NCI-H2196 (cell line): ENCODE measurements around the gene UBE2E2.

Source experiments
- DNase-seq: peaks from one replicate; lab custom pipeline; 2025; ENCODE audit not compliant: unreplicated experiment; lab: John Stamatoyannopoulos, UW

UBE2E2 gene

DNA sequence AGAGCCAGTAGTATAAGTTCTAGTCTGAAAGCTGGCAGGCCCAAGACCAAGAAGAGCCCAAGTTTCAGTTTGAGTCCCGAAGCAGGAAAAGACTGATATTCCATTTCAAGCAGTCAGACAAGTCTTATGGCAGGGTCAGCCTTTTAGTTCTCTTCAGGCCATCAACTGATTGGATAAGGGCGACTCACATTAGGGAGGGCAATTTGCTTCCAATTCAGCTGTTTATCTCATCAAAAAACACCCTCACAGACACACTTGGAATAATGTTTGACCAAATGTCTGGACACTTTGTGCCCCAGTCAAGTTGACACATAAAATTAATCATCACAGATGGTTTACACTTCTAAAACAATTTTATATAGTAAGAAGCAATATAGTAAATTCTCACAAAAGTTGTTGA lies 69.7 kb downstream of the UBE2E2 start:
- DNase-seq, result no peak

GRCh38 chr3:23275061-23275460 lies 71.9 kb downstream of the UBE2E2 start:
- DNase-seq, result no peak

GRCh38 chr3:23275814-23276213 lies 72.7 kb downstream of the UBE2E2 start:
- DNase-seq, result no peak

DNA sequence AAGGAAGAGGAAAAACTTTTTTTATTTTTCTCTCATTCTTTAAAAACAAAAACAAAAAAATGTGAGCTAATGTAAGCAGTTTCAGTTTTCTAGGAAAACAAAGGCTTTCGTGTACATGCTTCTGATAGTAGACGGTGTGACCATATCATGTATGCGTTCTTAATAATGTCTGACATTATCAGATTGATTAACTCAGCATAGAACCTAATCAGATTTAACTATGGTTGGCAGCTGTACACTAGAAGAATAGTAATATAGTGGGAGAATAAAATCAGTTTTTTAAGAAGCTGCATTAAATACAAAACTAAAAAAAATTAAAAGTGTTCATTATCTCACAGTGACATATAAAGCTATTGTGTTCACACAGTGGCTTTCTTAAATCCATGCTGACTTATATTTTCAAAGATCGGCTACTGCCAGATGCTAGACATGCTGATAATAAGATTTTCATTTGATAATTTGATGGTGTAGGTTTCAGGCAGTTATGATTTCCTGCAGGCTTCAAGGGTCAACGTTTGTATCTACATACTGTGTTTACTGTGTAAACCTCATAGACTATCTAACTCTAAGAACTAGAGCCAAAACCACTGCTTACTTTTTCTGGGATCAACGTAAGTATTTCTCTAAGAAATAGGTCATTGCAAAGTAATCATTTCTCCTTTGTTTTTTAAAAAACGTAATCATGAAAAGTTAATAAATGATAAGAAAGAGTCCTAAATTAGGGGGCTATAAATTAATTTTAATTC lies 74.0 kb downstream of the UBE2E2 start:
- no peak for DNase-seq

DNA sequence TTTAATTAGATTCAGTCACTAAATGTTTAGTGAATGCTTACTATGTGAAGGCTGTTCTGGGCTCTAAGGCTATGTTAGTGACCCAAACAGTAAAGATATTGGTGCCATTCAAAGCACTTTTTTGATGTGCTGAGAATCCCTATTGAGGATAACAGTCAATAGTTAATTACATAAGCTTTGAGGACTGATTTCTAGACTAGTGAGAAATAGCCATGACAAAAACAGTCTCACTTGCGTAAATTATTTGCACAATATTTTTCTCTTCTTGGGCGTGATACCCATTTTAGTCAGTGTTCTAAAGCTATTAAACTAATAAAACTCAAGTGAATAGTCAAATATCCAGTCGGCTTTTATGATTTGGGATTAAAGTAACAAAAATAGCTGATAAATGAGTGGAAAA lies 74.6 kb downstream of the UBE2E2 start:
- DNase-seq, result no peak

DNA sequence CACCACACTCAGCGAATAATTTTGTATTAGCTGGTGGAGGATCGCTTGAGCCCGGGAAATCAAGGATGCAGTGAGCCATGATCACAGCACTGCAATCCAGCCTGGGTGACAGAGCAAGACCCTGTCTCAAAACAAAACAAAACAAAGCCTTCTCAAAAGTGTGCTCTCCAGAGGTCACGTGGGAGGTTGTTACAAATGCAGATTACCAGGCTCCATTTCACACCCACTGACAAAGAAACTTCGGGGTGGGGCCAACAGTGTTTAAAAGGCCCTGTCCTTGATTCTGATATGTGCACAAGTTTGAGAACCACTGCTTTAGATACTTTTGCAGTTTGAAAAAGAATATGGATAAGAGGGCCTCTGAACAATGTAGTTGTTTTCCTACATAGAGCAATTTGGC lies 80.5 kb downstream of the UBE2E2 start:
- no peak for DNase-seq

- no peak for DNase-seq
Measured at GRCh38 chr3:23288286-23288685, 85.2 kb downstream of the UBE2E2 start.

DNA sequence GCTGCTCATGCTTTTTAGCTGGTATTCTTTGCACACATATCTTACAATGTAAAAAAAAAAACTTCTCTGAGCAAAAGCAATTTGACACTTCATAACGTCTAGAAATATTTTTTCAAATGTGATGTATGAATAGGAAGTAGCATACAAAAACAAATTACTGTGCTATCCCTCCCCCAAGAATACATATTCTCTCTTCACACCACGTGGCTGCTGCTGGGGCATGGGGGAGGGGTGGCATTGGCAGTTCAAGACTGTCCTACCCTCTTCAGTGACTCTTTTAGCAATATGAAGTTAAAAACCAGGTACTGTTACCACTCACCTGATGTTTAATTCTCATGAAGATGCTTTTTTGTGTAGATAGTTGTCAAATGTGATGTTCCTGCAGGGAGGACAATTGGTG lies 85.6 kb downstream of the UBE2E2 start:
- DNase-seq, result no peak

GRCh38 chr3:23292432-23292831 lies 89.3 kb downstream of the UBE2E2 start:
- DNase-seq, result no peak

- no peak for DNase-seq
Measured at GRCh38 chr3:23294770-23295387, 91.8 kb downstream of the UBE2E2 start.

DNA sequence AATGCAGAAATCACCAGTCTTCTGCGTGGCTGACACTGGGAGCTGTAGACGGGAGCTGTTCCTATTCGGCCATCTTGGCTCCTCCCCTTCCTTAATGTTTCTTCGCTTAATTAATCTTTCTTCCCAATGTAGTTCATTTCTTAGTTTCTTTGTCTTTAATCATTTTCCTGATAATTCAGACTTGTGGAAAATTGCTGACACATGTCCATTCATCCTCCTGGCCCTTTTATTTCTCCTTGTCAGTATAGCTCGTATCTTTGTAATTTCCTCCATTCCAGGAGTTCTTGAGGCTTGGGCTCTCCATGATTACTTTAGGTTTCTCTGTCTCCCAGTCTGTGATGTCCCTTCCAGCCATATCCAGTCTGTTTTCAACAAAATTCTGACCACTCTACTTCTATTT lies 98.7 kb downstream of the UBE2E2 start:
- no peak for DNase-seq

- no peak for DNase-seq
Measured at GRCh38 chr3:23302271-23302670, 99.1 kb downstream of the UBE2E2 start.

DNA sequence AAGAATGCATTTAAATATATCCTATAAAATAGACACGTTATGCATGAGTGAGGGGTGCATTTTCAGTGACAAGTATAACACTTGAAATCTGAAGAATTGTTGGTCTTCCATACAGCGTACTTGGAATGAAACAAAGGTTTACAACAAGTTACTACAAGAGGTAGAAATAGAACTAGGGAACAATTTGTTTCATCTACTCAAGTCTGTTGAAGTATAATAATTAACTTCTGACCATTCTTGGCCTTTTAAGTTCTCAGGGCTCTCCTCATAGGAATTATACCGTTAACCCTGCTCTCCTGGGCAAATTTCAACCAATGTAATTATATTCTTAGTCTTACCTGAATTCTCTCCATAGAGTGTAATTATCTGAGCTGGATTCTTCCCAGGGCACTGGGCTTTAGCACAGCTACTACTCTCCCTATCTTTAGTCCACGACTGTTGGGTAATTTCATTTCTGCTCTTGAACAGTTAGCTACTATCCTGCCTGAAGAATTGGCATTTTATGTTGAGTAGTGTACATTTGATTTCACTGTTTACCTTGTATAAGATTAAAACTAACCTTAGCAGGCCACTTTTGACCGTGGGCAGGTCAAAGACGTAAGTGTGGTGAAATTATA lies 100.6 kb downstream of the UBE2E2 start:
- DNase-seq, result no peak

DNA sequence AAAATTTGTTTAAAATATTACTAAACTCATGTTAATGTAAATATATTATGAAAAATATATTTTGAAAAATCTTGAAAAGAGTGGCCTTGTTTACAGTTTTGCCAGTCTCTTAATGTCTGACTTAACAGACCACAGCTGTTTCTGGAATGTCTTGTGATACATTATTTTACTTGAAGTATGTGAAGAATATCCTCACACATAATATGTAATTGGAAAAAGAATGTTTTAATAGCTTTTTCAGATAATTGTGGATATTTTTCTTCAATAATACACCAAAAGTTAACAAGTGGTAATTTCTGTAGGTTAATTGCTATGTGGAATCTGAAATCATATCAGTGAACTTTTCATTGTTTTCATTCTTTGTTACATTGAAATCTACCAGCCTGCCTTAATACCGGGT lies 101.3 kb downstream of the UBE2E2 start:
- DNase-seq, result no peak

- DNase-seq, result no peak
Measured at GRCh38 chr3:23308986-23309625, 106.0 kb downstream of the UBE2E2 start.

GRCh38 chr3:23312866-23313265 lies 109.7 kb downstream of the UBE2E2 start:
- no peak for DNase-seq

GRCh38 chr3:23314981-23315762 lies 112.0 kb downstream of the UBE2E2 start:
- no peak for DNase-seq

GRCh38 chr3:23316924-23317323 lies 113.8 kb downstream of the UBE2E2 start:
- no peak for DNase-seq

DNA sequence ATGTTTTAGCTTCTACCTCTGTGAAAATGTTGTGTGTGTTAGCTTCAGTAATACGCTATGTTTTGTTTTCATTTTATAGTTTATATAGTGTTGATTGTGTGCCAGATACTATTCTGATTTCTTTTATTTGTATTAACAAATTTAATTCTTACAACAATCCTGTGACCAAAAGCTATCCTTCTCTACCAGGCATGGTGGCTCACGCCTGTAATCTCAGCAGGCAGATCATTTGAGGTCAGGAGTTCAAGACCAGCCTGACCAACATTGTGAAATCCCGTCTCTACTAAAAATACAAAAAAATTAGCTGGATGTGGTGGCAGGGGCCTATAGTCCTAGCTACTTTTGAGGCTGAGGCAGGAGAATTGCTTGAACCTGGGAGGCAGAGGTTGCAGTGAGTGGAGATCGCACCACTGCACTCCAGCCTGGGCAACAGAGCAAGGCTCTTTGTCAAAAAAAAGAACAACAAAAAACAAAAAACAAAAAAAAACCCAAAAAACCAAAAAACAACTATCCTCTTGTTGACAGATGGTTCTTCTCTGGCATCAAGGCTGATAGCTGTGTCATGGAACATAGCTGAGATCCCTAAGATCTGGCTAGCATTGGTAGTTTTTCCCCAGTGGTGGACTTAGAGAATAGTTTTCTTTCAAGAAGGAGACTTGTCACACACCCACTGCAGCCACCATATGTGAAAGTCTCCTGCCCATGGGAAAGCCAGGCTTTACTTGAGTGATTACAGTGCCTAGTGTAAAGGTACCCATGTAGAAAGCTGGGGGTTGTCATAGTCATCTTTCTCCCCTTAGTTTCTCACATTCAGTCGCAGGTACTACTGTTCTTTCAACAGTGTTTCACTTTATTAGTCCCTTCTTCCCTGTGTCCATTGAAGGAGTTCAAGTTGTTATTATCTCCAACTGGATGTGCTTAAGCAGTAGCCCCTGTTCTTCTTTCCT lies 116.5 kb downstream of the UBE2E2 start:
- DNase-seq, result no peak
